ENCODE measurements around the gene VDR.

VDR gene

DNA sequence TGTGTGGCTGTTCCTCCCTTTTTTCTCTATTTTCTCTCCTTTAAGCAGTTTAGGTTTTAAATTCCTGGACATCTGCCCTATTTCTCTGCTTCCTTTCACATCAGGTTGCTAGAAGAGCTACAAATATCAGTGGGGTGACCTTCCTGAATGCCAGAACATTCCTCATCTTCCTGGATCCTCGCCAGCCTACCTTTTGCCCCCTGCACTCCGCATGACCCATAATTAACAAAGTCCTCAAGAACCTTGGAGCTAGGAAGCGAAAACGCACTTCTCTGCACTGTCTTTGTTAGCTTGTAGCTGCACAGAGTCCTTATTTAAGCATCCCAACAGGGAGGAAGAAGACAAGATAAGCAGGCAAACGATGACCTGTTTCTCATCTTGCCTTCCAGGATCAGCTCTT is 30.5 kb downstream of the VDR start:
- H3K79me2 ChIP-seq (ENCODE audit: insufficient read depth, low read length), result no peaks in the 10 kb centered on the region
- DNase-seq (no peak), ATAC-seq (ENCODE audit: insufficient read depth, low read depth) (no peak)
- no peak overlapping the region for H2AFZ ChIP-seq (ENCODE audit: low read depth, low read length)
- no peaks in the 10 kb centered on the region for H3K36me3 ChIP-seq (ENCODE audit: insufficient read depth, low read length)
- no peaks in the 10 kb centered on the region for H3K4me1 ChIP-seq (ENCODE audit: insufficient read depth, low read length)
- H3K27ac ChIP-seq (ENCODE audit: low read length), result no peak overlapping the region
- no peak overlapping the region for H3K4me2 ChIP-seq (ENCODE audit: insufficient read depth, low read length)
- H3K4me3 ChIP-seq (ENCODE audit: low read depth in 1 of 2, low read length in 2 of 2), result no peak overlapping the region
- H3K9me3 ChIP-seq (ENCODE audit: insufficient read depth, low read length, severe bottlenecking), result no peaks in the 10 kb centered on the region
- H3K9ac ChIP-seq (ENCODE audit: low read depth, low read length), result no peak overlapping the region
- TF ChIP-seq, protein P1, sequence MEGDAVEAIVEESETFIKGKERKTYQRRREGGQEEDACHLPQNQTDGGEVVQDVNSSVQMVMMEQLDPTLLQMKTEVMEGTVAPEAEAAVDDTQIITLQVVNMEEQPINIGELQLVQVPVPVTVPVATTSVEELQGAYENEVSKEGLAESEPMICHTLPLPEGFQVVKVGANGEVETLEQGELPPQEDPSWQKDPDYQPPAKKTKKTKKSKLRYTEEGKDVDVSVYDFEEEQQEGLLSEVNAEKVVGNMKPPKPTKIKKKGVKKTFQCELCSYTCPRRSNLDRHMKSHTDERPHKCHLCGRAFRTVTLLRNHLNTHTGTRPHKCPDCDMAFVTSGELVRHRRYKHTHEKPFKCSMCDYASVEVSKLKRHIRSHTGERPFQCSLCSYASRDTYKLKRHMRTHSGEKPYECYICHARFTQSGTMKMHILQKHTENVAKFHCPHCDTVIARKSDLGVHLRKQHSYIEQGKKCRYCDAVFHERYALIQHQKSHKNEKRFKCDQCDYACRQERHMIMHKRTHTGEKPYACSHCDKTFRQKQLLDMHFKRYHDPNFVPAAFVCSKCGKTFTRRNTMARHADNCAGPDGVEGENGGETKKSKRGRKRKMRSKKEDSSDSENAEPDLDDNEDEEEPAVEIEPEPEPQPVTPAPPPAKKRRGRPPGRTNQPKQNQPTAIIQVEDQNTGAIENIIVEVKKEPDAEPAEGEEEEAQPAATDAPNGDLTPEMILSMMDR (IDR thresholded peaks at IDR 0.05; ENCODE audit: borderline replicate concordance, extremely low read depth, low read length, poor library complexity, severe bottlenecking), result no peak
- TF ChIP-seq EZH2 (IDR thresholded peaks at IDR 0.05; ENCODE audit: borderline replicate concordance, low read depth, low read length, severe bottlenecking), result no peak
- no peaks in the 10 kb centered on the region for H4K20me1 ChIP-seq (ENCODE audit: insufficient read depth, low read length)
- H3K27me3 ChIP-seq (ENCODE audit: insufficient read depth, low read length, poor library complexity), result peaks cover 8% of the 10 kb centered on the region

DNA sequence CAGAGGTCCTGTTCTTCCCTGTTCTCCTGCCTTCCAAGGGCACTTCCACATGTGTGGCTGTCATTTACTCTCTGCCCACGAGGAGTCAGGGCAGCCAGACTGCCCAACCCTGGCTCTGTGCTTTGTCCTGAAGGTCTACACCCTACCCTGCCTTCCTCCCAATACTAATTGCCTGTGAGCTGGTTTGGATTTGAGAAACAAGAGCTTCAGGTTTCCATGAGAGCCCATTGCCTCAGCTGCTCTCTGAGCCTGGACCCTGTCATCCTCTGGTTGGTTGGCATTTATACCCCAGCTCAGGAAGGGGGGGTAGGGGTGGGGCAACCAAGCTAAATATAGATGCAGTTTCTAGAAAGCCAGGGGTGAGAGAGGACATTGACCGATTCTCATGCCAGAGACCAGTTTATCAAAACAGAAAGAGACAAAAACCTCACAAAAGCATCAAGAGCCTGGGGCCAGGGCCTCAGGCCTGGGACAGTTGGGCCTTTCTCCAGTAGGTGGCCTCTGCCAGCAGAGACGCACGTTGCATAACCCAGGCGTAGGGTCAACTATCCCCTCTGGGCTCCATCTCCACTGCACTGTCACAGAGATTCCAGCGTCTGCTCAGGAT is 34.5 kb downstream of the VDR start:
- Histone ChIP-seq H3K79me2 (ENCODE audit: insufficient read depth, low read length) (no peaks in the 10 kb centered on the region), H3K9me3 (ENCODE audit: insufficient read depth, low read length, severe bottlenecking) (no peaks in the 10 kb centered on the region), H3K36me3 (ENCODE audit: insufficient read depth, low read length) (no peaks in the 10 kb centered on the region), H3K27ac (ENCODE audit: low read length) (no peak overlapping the region), H3K4me1 (ENCODE audit: insufficient read depth, low read length) (no peaks in the 10 kb centered on the region), H4K20me1 (ENCODE audit: insufficient read depth, low read length) (no peaks in the 10 kb centered on the region), H3K27me3 (ENCODE audit: insufficient read depth, low read length, poor library complexity) (peaks cover 8% of the 10 kb centered on the region), H3K4me3 (ENCODE audit: low read depth in 1 of 2, low read length in 2 of 2) (no peak overlapping the region), H2AFZ (ENCODE audit: low read depth, low read length) (no peak overlapping the region), H3K9ac (ENCODE audit: low read depth, low read length) (no peak overlapping the region), H3K4me2 (ENCODE audit: insufficient read depth, low read length) (no peak overlapping the region)
- DNase-seq (no peak), ATAC-seq (ENCODE audit: insufficient read depth, low read depth) (no peak)
- TF ChIP-seq EZH2 (IDR thresholded peaks at IDR 0.05; ENCODE audit: borderline replicate concordance, low read depth, low read length, severe bottlenecking), result no peak
- TF ChIP-seq, protein P1 (IDR thresholded peaks at IDR 0.05; ENCODE audit: borderline replicate concordance, extremely low read depth, low read length, poor library complexity, severe bottlenecking), result no peak

DNA sequence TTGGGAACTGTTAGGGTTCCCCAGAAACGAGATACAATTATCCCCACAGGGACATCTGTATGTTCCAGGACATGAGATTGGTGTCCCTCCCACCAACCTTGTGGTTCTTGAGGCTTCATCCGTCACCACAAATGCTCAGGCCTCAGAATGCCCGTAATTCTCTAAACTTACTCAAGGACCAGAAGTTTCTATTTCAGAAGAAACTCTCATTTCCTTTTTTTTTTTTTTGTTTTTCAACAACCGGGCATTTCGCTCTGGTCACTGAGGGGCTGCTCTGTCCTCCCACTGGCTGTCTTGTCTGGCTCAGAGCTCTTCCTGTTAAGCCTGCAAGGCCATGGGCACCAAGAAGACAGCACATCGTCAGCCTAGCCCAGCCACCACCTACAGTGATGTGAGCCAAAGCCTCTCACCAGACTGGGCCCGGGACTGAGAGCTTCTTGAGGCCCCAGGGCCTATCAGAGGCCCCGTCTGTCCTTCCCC is 36.2 kb downstream of the VDR start:
- DNase-seq (no peak), ATAC-seq (ENCODE audit: insufficient read depth, low read depth) (no peak)
- Histone ChIP-seq H3K4me3 (ENCODE audit: low read depth in 1 of 2, low read length in 2 of 2) (no peak overlapping the region), H4K20me1 (ENCODE audit: insufficient read depth, low read length) (no peaks in the 10 kb centered on the region), H3K4me2 (ENCODE audit: insufficient read depth, low read length) (no peak overlapping the region), H3K36me3 (ENCODE audit: insufficient read depth, low read length) (no peaks in the 10 kb centered on the region), H3K9me3 (ENCODE audit: insufficient read depth, low read length, severe bottlenecking) (no peaks in the 10 kb centered on the region), H3K27me3 (ENCODE audit: insufficient read depth, low read length, poor library complexity) (peaks cover 5% of the 10 kb centered on the region), H3K27ac (ENCODE audit: low read length) (no peak overlapping the region), H3K9ac (ENCODE audit: low read depth, low read length) (no peak overlapping the region), H3K79me2 (ENCODE audit: insufficient read depth, low read length) (no peaks in the 10 kb centered on the region), H2AFZ (ENCODE audit: low read depth, low read length) (no peak overlapping the region), H3K4me1 (ENCODE audit: insufficient read depth, low read length) (no peaks in the 10 kb centered on the region)
- TF ChIP-seq EZH2 (IDR thresholded peaks at IDR 0.05; ENCODE audit: borderline replicate concordance, low read depth, low read length, severe bottlenecking), result no peak
- TF ChIP-seq, protein P1 (IDR thresholded peaks at IDR 0.05; ENCODE audit: borderline replicate concordance, extremely low read depth, low read length, poor library complexity, severe bottlenecking), result no peak

All from DND-41 (cell line).